ENCODE results near the gene ZNF57. TPM values are rescaled to one million over a fixed set of nuclear protein-coding genes. Genes with fewer than 3 reads are reported as not detected.
"Not testable (repeated sequence)": the region's sequence is repeated elsewhere in the genome, so short reads cannot be mapped to it uniquely, and the experiment has no call there.

Gene ZNF57
- total RNA-seq, 1 donor from 2014 or later: 2.7 TPM

DNA sequence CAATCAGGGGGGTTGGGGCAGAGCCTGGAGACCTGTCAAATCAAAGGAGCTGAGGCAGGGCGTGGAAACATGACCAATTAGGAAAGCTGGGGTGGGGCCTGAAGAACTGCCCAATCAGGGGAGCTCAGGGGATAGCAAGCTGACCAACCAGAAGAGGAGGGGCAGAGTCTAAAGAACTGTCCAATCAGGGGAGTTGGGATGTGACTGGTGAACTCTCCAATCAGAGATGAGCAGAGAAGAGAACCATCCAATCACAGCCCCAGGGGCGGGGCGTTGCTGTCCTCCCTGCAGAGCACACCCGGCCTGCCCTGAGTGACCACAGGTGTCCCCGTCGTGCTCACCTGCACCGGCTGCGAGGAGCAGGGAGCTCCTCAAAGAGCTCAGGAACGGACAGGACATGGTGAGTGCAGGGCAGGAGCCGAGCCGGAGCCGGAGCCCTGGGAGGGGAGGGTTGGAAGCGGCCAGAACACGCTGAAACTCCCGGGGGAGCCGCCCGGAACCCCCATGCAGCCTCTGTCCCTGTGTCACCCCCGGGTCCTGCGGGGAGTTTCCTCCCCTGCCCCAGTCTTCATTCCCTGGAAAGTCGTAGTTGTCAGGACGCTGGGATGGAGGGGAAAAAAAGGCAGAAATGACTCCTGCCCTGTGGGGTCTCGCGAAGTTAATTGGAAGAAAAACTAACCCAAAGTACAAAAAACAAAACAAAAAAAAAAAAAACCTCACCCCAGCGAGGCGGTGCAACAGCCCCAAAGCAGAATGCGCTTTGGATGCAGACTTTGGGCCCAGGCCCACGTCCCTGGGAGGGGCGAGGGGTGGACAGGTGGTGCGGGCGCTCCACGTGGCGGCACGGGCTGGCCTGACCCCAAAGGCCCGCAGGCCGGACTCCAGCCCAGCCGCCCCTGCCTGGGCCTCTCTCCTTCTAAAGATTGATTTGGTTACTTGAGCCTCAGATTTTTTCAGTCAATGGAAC, 33.4 kb upstream of the ZNF57 start, which contains the start of gene ZNF556:
TSS of gene ZNF556 (plus strand) at position 311 of the 967 bp plus-strand sequence. CDS start at position 398, 87 bp downstream.
- peaks cover 9% of the 10 kb centered on the region for H3K36me3 Mint-ChIP-seq (ENCODE audit: unreplicated experiment)
- peaks cover 5% of the 10 kb centered on the region for H3K27me3 Mint-ChIP-seq (ENCODE audit: unreplicated experiment)
- no peak for TF ChIP-seq CTCF (IDR thresholded peaks at IDR 0.05; ENCODE audit: partially characterized antibody, unreplicated experiment)
- no peaks in the 10 kb centered on the region for H3K4me1 Mint-ChIP-seq (ENCODE audit: low read depth, unreplicated experiment)
- H3K27ac Mint-ChIP-seq (ENCODE audit: unreplicated experiment): no peak within 1 kb of the TSS
- H3K4me3 Mint-ChIP-seq (ENCODE audit: unreplicated experiment): no peak within 1 kb of the TSS
- DNase-seq: no peak
- H3K9me3 Mint-ChIP-seq (ENCODE audit: unreplicated experiment): peaks cover 15% of the 10 kb centered on the region

DNA sequence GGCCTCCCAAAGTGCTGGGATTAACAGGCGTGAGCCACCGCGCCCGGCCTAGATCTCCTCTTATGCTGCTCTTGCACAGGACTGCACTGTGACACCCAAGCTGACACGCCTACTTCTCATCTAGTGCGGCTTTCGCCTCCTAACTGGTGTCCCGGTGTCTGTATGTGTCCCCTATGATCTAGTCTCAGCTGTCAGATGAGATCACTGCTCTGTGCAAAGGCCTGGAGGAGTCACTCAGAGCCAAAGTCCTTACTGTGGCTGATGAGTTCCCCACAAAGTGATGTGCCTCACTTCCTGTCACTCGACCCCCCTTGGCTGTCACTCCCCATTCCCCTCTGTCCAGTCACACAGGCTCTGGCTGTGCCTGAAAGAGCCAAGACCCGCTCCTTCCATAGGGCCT, 31.1 kb upstream of the ZNF57 start:
- Mint-ChIP-seq H3K4me3 (ENCODE audit: unreplicated experiment) (no peak overlapping the region), H3K27me3 (ENCODE audit: unreplicated experiment) (peaks cover 3% of the 10 kb centered on the region), H3K27ac (ENCODE audit: unreplicated experiment) (no peak overlapping the region), H3K36me3 (ENCODE audit: unreplicated experiment) (peaks cover 9% of the 10 kb centered on the region), H3K4me1 (ENCODE audit: low read depth, unreplicated experiment) (no peaks in the 10 kb centered on the region), H3K9me3 (ENCODE audit: unreplicated experiment) (peaks cover 6% of the 10 kb centered on the region)
- DNase-seq: no peak
- no peak for TF ChIP-seq CTCF (IDR thresholded peaks at IDR 0.05; ENCODE audit: partially characterized antibody, unreplicated experiment)

- H3K27me3 Mint-ChIP-seq (ENCODE audit: unreplicated experiment); H3K9me3 Mint-ChIP-seq (ENCODE audit: unreplicated experiment); H3K36me3 Mint-ChIP-seq (ENCODE audit: unreplicated experiment); H3K4me3 Mint-ChIP-seq (ENCODE audit: unreplicated experiment); H3K27ac Mint-ChIP-seq (ENCODE audit: unreplicated experiment); DNase-seq; H3K4me1 Mint-ChIP-seq (ENCODE audit: low read depth, unreplicated experiment): not testable (repeated sequence)
Observed at GRCh38 chr19:2872175-2872574, 28.6 kb upstream of the ZNF57 start.

- H3K27ac Mint-ChIP-seq (ENCODE audit: unreplicated experiment): no peak overlapping the region
- no peak for DNase-seq
- H3K27me3 Mint-ChIP-seq (ENCODE audit: unreplicated experiment): no peaks in the 10 kb centered on the region
- TF ChIP-seq CTCF (IDR thresholded peaks at IDR 0.05; ENCODE audit: partially characterized antibody, unreplicated experiment): no peak
- no peak overlapping the region for H3K4me3 Mint-ChIP-seq (ENCODE audit: unreplicated experiment)
- H3K9me3 Mint-ChIP-seq (ENCODE audit: unreplicated experiment): peaks cover 4% of the 10 kb centered on the region
- H3K4me1 Mint-ChIP-seq (ENCODE audit: low read depth, unreplicated experiment): no peaks in the 10 kb centered on the region
- H3K36me3 Mint-ChIP-seq (ENCODE audit: unreplicated experiment): no peaks in the 10 kb centered on the region
Observed at GRCh38 chr19:2877398-2878331, 23.1 kb upstream of the ZNF57 start.

DNA sequence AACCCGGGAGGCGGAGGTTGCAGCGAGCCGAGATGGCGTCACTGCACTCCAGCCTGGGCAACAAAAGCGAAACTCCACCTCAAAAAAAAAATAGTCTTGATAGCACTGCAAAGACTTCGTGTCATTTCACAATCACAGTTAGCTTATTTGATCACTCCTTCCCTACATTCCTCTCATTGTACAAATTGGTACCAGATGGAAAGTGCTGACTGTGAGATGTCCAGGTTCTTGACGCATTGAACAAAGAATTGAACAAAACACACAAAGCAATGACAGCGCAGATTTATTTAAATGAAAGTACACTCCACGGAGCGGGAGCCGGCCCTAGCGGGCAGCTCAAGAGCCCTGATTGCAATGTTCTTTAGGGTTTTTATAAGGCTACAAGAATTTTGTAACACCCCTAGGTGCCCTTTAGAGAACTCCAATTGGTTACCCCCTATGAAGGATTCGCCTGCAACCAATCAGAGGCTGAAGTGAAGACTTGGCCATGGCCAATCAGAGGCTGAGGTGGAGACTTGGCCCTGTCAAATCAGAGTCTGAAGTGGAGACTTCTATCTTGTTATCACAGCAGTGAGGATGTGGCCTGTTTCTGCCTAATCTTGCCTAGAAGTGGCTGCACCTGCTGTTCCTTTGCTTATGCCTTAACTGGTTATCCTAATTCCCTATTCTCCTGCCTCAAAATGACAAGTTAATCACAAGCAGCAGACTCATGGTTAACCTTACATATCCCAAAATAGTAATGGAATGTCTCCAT, 16.9 kb upstream of the ZNF57 start:
- no peak for TF ChIP-seq CTCF (IDR thresholded peaks at IDR 0.05; ENCODE audit: partially characterized antibody, unreplicated experiment)
- H3K9me3 Mint-ChIP-seq (ENCODE audit: unreplicated experiment): peaks cover 4% of the 10 kb centered on the region
- H3K27me3 Mint-ChIP-seq (ENCODE audit: unreplicated experiment): no peaks in the 10 kb centered on the region
- no peak overlapping the region for H3K27ac Mint-ChIP-seq (ENCODE audit: unreplicated experiment)
- DNase-seq: no peak
- no peaks in the 10 kb centered on the region for H3K4me1 Mint-ChIP-seq (ENCODE audit: low read depth, unreplicated experiment)
- no peak overlapping the region for H3K4me3 Mint-ChIP-seq (ENCODE audit: unreplicated experiment)
- H3K36me3 Mint-ChIP-seq (ENCODE audit: unreplicated experiment): no peaks in the 10 kb centered on the region

Data from glutamatergic neuron (in vitro differentiated cells).